Measurements from ENCODE around the gene FOLR2. TPM values are rescaled to one million over a fixed set of nuclear protein-coding genes. Genes with fewer than 3 reads are reported as not detected.
A peak's percentile ranks its signal among the peaks of the same experiment; 100 is the strongest.

Gene FOLR2
- polyA plus RNA-seq, 3 donors, result 54.7 to 63.8 (median 62.6) TPM

DNA sequence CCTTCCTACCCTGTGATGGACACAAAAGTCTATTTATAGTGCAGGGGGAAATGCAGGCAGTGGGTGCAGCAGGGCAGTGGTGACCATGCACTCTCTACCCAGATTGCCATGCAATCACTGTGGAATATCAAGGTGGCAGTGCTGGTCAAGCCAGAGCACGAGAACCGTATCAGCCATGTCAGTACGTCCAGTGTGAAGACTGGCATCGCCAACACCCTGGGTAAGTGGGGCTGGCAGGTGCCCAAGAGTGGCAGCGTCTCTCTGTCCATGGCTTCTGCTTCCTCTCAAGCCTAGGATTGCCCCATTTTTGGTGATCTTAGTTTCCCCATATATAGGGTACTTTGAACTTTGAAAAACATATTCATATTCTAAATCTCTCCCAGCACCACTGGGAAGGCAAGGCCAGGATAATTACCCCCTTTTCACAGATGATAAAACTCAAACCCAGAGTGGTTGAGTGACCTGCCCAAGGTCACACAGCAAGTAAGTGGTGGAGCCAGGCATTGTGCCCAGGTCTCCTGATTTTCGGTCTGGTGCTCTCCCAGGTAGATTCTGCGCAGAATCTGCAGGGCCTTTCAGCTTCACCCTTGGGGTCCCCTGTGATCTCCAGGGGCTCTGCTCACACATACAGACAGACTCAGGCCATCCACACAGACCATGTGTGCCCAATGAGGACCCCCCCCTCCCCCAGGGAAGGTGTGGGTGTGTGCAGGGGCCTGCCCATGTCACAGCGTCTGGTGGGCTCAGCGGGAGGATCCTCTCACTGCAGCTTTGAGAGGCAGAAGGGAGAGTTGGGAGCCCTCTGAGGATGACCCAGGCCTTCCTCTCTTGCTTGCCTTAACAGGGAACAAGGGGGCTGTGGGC lies 15.0 kb downstream of the FOLR2 start:
- no peaks in the 10 kb centered on the region for H3K9me3 Mint-ChIP-seq
- Histone ChIP-seq H3K27me3 (ENCODE audit: control insufficient read depth in 2 of 2, insufficient read depth in 2 of 2, low read length in 2 of 2) (no peaks in the 10 kb centered on the region), H2AFZ (ENCODE audit: insufficient read depth, low read depth, low read length, poor library complexity, severe bottlenecking) (no peak overlapping the region), H4K20me1 (ENCODE audit: insufficient read depth, low read length) (peaks cover 100% of the 10 kb centered on the region), H3K27ac (ENCODE audit: low read depth in 1 of 2, low read length in 2 of 2) (peak overlapping the region in 1 of 2 donors; percentile 31), H3K4me1 (ENCODE audit: control insufficient read depth in 1 of 2, insufficient read depth in 2 of 2, low read length in 2 of 2) (peaks cover 2 to 8% of the 10 kb centered on the region in 2 donors), H3K9me3 (replicated peaks in 1 of 2; ENCODE audit: control insufficient read depth in 1 of 2, insufficient read depth in 1 of 2, low read length in 2 of 2) (no peaks in the 10 kb centered on the region), H3K9ac (ENCODE audit: insufficient read depth, low read length, poor library complexity, severe bottlenecking) (no peak overlapping the region), H3K36me3 (replicated peaks in 1 of 2; ENCODE audit: control insufficient read depth in 1 of 2, insufficient read depth in 2 of 2, low read length in 2 of 2) (peaks cover 100% of the 10 kb centered on the region in 2 donors), H3K4me2 (replicated peaks; ENCODE audit: extremely low read depth, low read length, poor library complexity, severe bottlenecking) (no peak overlapping the region), H3K4me3 (replicated peaks in 1 of 3; ENCODE audit: low read depth in 2 of 3, low read length in 3 of 3) (no peak overlapping the region), H3K79me2 (ENCODE audit: insufficient read depth, low read length) (peaks cover 12% of the 10 kb centered on the region)
- peak overlapping the region in 3 of 7 donors; percentile 5 to 87 (median 22) for H3K27ac Mint-ChIP-seq
- intact Hi-C loops (cut with micrococcal nuclease), result no loop called here
- peaks cover 89 to 100% of the 10 kb centered on the region in 2 donors for H3K36me3 Mint-ChIP-seq
- H3K27me3 Mint-ChIP-seq (ENCODE audit: low read depth in 3 of 3), result peaks cover 0 to 2% (median 1%) of the 10 kb centered on the region in 3 donors
- WGBS (ENCODE audit: insufficient coverage), result 85% methylated on average over 5 of the region's 9 CpGs
- no peak for DNase-seq
- TF ChIP-seq, protein P1, sequence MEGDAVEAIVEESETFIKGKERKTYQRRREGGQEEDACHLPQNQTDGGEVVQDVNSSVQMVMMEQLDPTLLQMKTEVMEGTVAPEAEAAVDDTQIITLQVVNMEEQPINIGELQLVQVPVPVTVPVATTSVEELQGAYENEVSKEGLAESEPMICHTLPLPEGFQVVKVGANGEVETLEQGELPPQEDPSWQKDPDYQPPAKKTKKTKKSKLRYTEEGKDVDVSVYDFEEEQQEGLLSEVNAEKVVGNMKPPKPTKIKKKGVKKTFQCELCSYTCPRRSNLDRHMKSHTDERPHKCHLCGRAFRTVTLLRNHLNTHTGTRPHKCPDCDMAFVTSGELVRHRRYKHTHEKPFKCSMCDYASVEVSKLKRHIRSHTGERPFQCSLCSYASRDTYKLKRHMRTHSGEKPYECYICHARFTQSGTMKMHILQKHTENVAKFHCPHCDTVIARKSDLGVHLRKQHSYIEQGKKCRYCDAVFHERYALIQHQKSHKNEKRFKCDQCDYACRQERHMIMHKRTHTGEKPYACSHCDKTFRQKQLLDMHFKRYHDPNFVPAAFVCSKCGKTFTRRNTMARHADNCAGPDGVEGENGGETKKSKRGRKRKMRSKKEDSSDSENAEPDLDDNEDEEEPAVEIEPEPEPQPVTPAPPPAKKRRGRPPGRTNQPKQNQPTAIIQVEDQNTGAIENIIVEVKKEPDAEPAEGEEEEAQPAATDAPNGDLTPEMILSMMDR (IDR thresholded peaks at IDR 0.05), result no peak
- H3K4me3 Mint-ChIP-seq, result no peak overlapping the region
- H3K4me1 Mint-ChIP-seq, result peaks cover 30% of the 10 kb centered on the region

DNA sequence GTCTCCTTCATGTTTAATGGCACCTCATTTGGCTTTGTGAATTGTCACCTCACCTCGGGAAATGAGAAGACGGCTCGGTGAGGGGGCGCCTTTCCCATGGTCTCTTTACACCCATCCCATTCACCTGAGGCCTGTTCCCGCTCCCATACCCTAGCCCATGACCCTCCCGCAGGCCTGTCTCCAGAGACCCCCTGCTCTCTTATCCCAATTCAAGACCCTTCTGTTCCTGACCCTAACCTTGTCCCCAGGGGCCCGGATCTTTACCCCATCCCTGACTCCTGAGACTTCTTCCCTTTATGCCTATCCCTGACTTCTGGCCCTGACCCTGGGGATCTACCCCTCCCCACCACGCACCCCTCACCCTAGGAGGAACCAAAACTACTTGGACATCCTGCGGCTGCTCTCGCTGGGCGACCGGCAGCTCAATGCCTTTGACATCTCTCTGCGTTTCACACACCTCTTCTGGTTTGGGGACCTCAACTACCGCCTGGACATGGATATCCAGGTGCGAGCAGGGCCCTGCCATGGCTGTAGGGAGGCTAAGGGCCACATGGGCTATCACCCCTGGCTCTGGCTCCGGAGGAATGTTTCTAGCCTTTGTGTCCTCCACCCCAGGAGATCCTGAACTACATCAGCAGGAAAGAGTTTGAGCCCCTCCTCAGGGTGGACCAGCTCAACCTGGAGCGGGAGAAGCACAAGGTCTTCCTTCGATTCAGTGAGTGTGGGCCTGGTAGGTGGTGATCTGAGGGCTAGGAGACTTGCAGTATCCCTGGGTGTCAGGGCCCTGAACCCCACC lies 15.9 kb downstream of the FOLR2 start:
- intact Hi-C loops (cut with micrococcal nuclease), result no loop called here
- H3K27me3 Mint-ChIP-seq (ENCODE audit: low read depth in 3 of 3), result peaks cover 2 to 4% (median 4%) of the 10 kb centered on the region in 3 donors
- Histone ChIP-seq H3K27ac (ENCODE audit: low read depth in 1 of 2, low read length in 2 of 2) (no peak overlapping the region), H2AFZ (ENCODE audit: insufficient read depth, low read depth, low read length, poor library complexity, severe bottlenecking) (no peak overlapping the region), H3K9me3 (replicated peaks in 1 of 2; ENCODE audit: control insufficient read depth in 1 of 2, insufficient read depth in 1 of 2, low read length in 2 of 2) (no peaks in the 10 kb centered on the region), H3K4me3 (replicated peaks in 1 of 3; ENCODE audit: low read depth in 2 of 3, low read length in 3 of 3) (no peak overlapping the region), H3K4me1 (ENCODE audit: control insufficient read depth in 1 of 2, insufficient read depth in 2 of 2, low read length in 2 of 2) (no peaks in the 10 kb centered on the region), H3K27me3 (ENCODE audit: control insufficient read depth in 2 of 2, insufficient read depth in 2 of 2, low read length in 2 of 2) (no peaks in the 10 kb centered on the region), H3K79me2 (ENCODE audit: insufficient read depth, low read length) (peaks cover 4% of the 10 kb centered on the region), H3K4me2 (replicated peaks; ENCODE audit: extremely low read depth, low read length, poor library complexity, severe bottlenecking) (no peak overlapping the region), H3K36me3 (replicated peaks in 1 of 2; ENCODE audit: control insufficient read depth in 1 of 2, insufficient read depth in 2 of 2, low read length in 2 of 2) (peaks cover 100% of the 10 kb centered on the region in 2 donors), H4K20me1 (ENCODE audit: insufficient read depth, low read length) (peaks cover 100% of the 10 kb centered on the region), H3K9ac (ENCODE audit: insufficient read depth, low read length, poor library complexity, severe bottlenecking) (no peak overlapping the region)
- TF ChIP-seq, protein P1 (IDR thresholded peaks at IDR 0.05), result no peak
- peak overlapping the region in 2 of 7 donors; percentile 55 to 87 for H3K27ac Mint-ChIP-seq
- 86% methylated on average over 16 of the region's 18 CpGs for WGBS (ENCODE audit: insufficient coverage)
- H3K9me3 Mint-ChIP-seq, result no peaks in the 10 kb centered on the region
- no peak for DNase-seq
- peaks cover 91 to 100% of the 10 kb centered on the region in 2 donors for H3K36me3 Mint-ChIP-seq
- H3K4me3 Mint-ChIP-seq, result no peak overlapping the region
- peaks cover 26% of the 10 kb centered on the region for H3K4me1 Mint-ChIP-seq

Data from CD14-positive monocyte (primary cell).